HL-60/S4 treated with phorbol 12-myristate 13-acetate at 8.2 ng/mL for 4 days and 3 days (cell line): ENCODE measurements around the gene MAX.
"Not testable (repeated sequence)": the region's sequence is repeated elsewhere in the genome, so short reads cannot be mapped to it uniquely, and the experiment has no call there.

ENCODE experiments used
- in situ Hi-C: fragments of 300-500 bp; cut with MboI; formaldehyde crosslinking; loops from 2 replicates; pipeline ENCODE4 v1.15.0; 2022; ENCODE audit warnings: low sequenced_read_pairs

The MAX gene

GRCh38 chr14:65106316-65106715 is 4.0 kb upstream of the MAX start:
- in situ Hi-C loops: no loop called here

- in situ Hi-C loops: no loop called here
Observed at GRCh38 chr14:65104791-65105190, 2.5 kb upstream of the MAX start.

- in situ Hi-C loops: no loop called here
Observed at GRCh38 chr14:65103150-65103760, 938 bp upstream of the MAX start.

GRCh38 chr14:65101631-65102440 is 481 bp downstream of the MAX start:
- in situ Hi-C loops: no loop called here

GRCh38 chr14:65100922-65101541 is 1.3 kb downstream of the MAX start:
- in situ Hi-C loops: no loop called here

- in situ Hi-C loops: no loop called here
Observed at GRCh38 chr14:65098586-65098985, 3.7 kb downstream of the MAX start.

GRCh38 chr14:65096323-65097089 is 5.8 kb downstream of the MAX start:
- in situ Hi-C loops: no loop called here

DNA sequence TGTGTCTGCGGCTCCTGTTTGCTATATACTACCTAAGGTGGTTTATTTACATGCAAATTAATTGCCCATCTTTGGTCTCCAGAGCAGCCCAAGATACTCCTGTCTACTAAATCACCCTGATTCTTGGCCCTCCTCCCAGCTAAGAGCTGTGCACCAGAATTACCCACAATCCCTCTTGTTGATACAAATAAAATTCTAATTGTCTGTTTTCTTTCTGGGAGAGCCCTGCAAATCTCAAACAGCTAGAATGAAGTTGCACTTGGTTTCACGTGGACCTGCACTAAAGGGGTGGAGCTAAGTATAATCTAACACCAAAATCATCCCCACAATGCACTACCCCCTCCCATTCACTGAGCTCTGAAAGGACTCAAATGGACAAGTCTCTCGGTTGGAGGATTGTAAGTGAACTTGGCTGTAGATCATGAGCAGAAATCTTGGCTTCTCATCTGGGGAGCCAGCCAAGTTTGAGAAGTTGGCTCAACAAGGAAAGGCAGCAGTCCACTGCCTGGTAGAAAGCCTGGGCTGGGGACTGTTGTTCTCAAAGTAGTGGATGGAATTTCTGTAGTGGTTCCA is 6.6 kb downstream of the MAX start:
- in situ Hi-C loops: no loop called here

DNA sequence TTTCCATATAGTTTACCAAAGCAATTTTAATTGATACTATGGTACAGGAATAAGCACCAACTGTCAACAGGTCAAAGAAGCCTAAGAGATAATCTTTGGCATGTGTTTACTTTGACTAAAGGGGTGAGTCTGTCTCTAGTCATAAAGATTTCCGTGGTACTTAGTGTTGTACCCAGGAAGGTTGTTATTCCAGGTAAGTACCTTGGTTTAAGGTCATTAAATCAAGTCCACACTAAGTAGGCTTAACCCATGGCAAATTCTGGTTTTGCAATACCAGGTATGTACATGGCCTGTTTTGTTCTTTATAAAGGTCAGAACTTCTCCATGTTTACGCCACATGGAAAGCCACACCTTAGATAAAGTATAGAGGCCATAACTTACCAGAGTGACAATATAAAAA is 10.0 kb downstream of the MAX start:
- in situ Hi-C loops: no loop called here

DNA sequence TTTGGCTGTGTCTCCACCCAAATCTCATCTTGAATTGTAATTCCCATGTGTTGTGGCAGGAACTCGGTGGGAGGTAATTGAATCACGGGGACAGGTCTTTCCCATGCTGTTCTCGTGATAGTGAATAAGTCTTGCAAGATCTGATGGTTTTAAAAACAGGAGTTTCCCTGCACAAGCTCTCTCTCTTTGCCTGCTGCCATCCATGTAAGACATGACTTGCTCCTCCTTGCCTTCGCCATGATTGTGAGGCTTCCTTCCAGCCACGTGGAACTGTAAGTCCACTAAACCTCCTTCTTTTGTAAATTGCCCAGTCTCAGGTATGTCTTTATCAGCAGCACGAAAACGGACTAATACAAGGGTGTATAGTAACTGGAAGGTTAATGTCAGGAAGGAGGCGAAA is 14.5 kb downstream of the MAX start:
- in situ Hi-C loops: not testable (repeated sequence)

GRCh38 chr14:65086686-65087085 is 15.6 kb downstream of the MAX start:
- in situ Hi-C loops: not testable (repeated sequence)

DNA sequence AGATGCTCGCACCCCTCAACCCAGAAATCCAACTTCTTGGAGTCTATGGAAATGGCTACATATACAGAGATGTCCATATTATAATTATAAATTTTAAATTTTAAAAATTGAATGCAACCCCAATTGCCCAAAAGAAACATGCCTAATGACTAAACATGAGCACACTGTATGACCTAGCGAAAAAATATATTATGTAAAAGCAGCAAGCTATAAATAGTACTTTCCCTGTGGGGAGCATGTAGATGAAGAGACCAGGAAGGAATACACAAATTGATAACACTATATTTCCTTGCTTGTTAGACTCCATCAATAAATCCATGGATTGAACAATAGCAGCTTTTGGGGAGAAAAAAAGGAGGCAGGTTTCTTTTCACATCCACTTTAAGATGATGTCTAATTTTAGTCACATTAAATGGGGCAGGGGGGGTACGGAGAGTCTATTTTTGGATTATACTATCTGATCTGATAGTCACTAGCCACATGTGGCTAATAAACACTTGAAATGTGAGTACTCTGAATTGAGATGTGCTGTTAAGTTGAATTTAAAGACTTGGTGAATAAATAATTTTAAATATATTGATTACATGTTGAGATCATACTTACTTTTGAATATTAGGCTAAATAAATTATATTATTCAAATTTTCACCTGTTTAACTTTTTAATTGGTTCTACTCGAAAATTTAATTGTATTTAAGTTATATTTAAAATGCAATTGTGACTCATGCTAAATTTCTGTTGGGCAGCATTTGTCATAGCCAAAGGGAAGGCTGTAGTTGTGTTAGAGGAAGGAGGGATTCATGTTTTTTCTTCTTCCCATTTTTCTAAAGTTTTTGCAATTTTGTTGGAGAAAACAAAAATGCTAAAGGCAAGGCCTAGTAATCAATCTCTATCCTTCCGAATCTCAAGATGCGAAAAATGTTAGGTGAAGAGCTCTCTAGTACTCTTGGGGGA is 17.5 kb downstream of the MAX start:
- in situ Hi-C loops: no loop called here

DNA sequence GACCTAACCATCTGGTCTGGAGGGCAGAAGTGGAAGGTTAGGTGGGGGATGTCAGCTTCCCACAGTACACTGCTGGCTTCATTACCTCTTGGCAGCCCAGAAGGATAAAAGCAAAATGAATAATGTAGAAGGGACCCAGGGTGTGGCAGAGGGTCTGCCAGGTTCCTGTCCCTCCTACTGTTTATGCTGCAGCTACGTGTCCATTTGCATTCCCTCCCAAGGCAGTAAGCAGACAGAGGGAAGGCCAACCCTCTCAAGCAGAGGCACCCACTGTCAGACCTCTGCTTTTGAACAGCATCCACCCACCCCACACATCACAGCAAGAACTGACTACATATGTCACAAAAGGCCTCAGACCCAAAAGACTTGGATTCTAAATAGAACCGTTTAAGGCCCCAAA is 19.4 kb downstream of the MAX start:
- in situ Hi-C loops: no loop called here

DNA sequence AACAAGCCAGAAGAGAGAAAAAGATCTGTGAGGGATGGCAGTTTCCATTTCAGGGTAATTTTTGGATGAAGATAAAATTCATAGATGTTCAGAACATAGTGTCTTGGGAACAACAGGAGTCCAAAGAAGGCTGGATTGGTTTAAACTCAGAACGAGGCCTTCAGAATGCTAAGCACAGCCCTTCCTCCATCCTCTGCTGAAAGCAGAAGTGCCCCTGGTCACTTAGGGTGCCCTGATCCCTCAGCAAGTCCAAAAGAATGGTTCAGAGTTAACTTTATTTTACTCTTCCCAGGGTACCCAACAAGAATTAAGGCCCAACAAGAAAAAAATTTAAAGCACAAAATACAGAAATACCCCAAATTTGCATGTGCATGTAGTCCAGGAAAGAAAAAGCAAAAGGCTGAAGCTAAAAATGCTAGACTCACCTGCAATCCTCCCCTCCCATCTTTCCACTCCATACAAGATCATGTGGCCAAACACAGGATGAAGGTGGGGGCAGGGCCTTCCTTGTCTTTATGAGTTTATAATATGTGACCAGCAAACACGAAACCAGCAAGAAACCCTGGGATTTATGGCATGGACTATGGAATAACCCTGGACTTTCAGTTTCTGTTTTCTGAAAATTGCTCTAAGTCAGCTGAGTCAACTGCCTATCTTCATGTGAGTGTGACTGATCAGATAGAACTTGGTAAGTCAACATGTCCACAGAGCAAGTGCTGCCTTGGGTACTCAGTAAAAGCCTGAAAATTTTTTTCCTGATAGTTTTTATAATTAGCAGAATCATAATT is 21.2 kb downstream of the MAX start:
- in situ Hi-C loops: no loop called here

GRCh38 chr14:65079768-65080167 is 22.5 kb downstream of the MAX start:
- in situ Hi-C loops: no loop called here

- in situ Hi-C loops: no loop called here
Observed at GRCh38 chr14:65079201-65079600, 23.1 kb downstream of the MAX start.

GRCh38 chr14:65077318-65077717 is 25.0 kb downstream of the MAX start:
- in situ Hi-C loops: no loop called here

- in situ Hi-C loops: no loop called here
Observed at GRCh38 chr14:65075628-65076325, 26.5 kb downstream of the MAX start.
